Endothelial cell of hepatic sinusoid (primary cell): Measurements from ENCODE around the gene XYLB.
"Not testable (repeated sequence)": the region's sequence is repeated elsewhere in the genome, so short reads cannot be mapped to it uniquely, and the experiment has no call there.

Experiments used
- in situ Hi-C: cut with HindIII; loops from 2 replicates; pipeline ENCODE4 v1.10.0; 2017; ENCODE audit warnings: low sequenced_read_pairs

XYLB gene

GRCh38 chr3:38320638-38321037 is 25.9 kb upstream of the XYLB start:
- in situ Hi-C loops = not testable (repeated sequence)

GRCh38 chr3:38323060-38323459 is 23.5 kb upstream of the XYLB start:
- in situ Hi-C loops = no loop called here

GRCh38 chr3:38325256-38325655 is 21.3 kb upstream of the XYLB start:
- in situ Hi-C loops = no loop called here

GRCh38 chr3:38327335-38328009 is 19.1 kb upstream of the XYLB start:
- in situ Hi-C loops = no loop called here

GRCh38 chr3:38331257-38332022 is 15.1 kb upstream of the XYLB start:
- in situ Hi-C loops = no loop called here

- in situ Hi-C loops = no loop called here
Observed at GRCh38 chr3:38332201-38332600, 14.4 kb upstream of the XYLB start.

GRCh38 chr3:38334142-38335055 is 12.2 kb upstream of the XYLB start:
- in situ Hi-C loops = no loop called here

- in situ Hi-C loops = no loop called here
Observed at GRCh38 chr3:38335263-38335662, 11.3 kb upstream of the XYLB start.

GRCh38 chr3:38337703-38338102 is 8.9 kb upstream of the XYLB start:
- in situ Hi-C loops = no loop called here

- in situ Hi-C loops = no loop called here
Observed at GRCh38 chr3:38343797-38344594, 2.6 kb upstream of the XYLB start.

GRCh38 chr3:38345879-38346586 is 552 bp upstream of the XYLB start:
- in situ Hi-C loops = no loop called here

GRCh38 chr3:38347421-38348200 is 1.0 kb downstream of the XYLB start:
- in situ Hi-C loops = no loop called here

GRCh38 chr3:38348903-38349302 is 2.3 kb downstream of the XYLB start:
- in situ Hi-C loops = no loop called here

GRCh38 chr3:38349684-38350359 is 3.2 kb downstream of the XYLB start:
- in situ Hi-C loops = no loop called here

- in situ Hi-C loops = no loop called here
Observed at GRCh38 chr3:38353151-38353550, 6.6 kb downstream of the XYLB start.

GRCh38 chr3:38354588-38355330 is 8.2 kb downstream of the XYLB start:
- in situ Hi-C loops = no loop called here

GRCh38 chr3:38359038-38359437 is 12.5 kb downstream of the XYLB start:
- in situ Hi-C loops = no loop called here

- in situ Hi-C loops = no loop called here
Observed at GRCh38 chr3:38360345-38360744, 13.8 kb downstream of the XYLB start.
